Activated CD8-positive, alpha-beta memory T cell treated with anti-CD3 and anti-CD28 coated beads, Interleukin-2, amount 50 U/mL, for 4 hours (primary cell): ENCODE data around the gene AIG1.

Experiments
- DNase-seq: peaks from one replicate; pipeline ENCODE4 v3.0.0-alpha.2; 2020

Gene AIG1

GRCh38 chr6:143169440-143169839 is 108.8 kb downstream of the AIG1 start:
- no peak for DNase-seq

GRCh38 chr6:143174516-143174915 is 113.8 kb downstream of the AIG1 start:
- DNase-seq, result no peak

GRCh38 chr6:143174951-143175350 is 114.3 kb downstream of the AIG1 start:
- no peak for DNase-seq

- DNase-seq, result no peak
These were observed 115.7 kb downstream of the AIG1 start for GRCh38 chr6:143176090-143177021.

GRCh38 chr6:143177706-143178105 is 117.0 kb downstream of the AIG1 start:
- no peak for DNase-seq

GRCh38 chr6:143179096-143179495 is 118.4 kb downstream of the AIG1 start:
- DNase-seq, result no peak

- no peak for DNase-seq
These were observed 119.4 kb downstream of the AIG1 start for GRCh38 chr6:143179901-143180612.

GRCh38 chr6:143180826-143181225 is 120.1 kb downstream of the AIG1 start:
- no peak for DNase-seq

- no peak for DNase-seq
These were observed 123.0 kb downstream of the AIG1 start for GRCh38 chr6:143183666-143184065.

GRCh38 chr6:143185288-143185687 is 124.6 kb downstream of the AIG1 start:
- no peak for DNase-seq

- DNase-seq, result no peak
These were observed 126.7 kb downstream of the AIG1 start for GRCh38 chr6:143187238-143187923.

GRCh38 chr6:143188292-143188691 is 127.6 kb downstream of the AIG1 start:
- DNase-seq, result no peak

GRCh38 chr6:143191361-143191760 is 130.7 kb downstream of the AIG1 start:
- no peak for DNase-seq

- no peak for DNase-seq
These were observed 132.1 kb downstream of the AIG1 start for GRCh38 chr6:143192766-143193165.

GRCh38 chr6:143193571-143194094 is 132.9 kb downstream of the AIG1 start:
- DNase-seq, result no peak

- no peak for DNase-seq
These were observed 133.5 kb downstream of the AIG1 start for GRCh38 chr6:143194095-143194589.

- DNase-seq, result no peak
These were observed 134.7 kb downstream of the AIG1 start for GRCh38 chr6:143195349-143195845.

GRCh38 chr6:143196525-143197225 is 136.0 kb downstream of the AIG1 start:
- DNase-seq, result no peak

GRCh38 chr6:143197377-143197776 is 136.7 kb downstream of the AIG1 start:
- no peak for DNase-seq

GRCh38 chr6:143198312-143198711 is 137.6 kb downstream of the AIG1 start:
- DNase-seq, result no peak

- DNase-seq, result no peak
These were observed 138.6 kb downstream of the AIG1 start for GRCh38 chr6:143199291-143199690.

- DNase-seq, result no peak
These were observed 139.6 kb downstream of the AIG1 start for GRCh38 chr6:143200167-143200770.
